Sigmoid colon (tissue), 4 donors: ENCODE results near the gene LRRTM4.

ENCODE experiments used
- CTCF ChIP-seq, 4 experiments: fragments of 450-650 bp in 3 of 4; fragments of 200-600 bp in 1 of 4; IDR thresholded peaks; one replicate each; pipeline ENCODE4 v1.5.1; 2016 to 2019; ENCODE audit warnings: antibody characterized with exemption in 4 of 4, mild to moderate bottlenecking in 3 of 4, moderate library complexity in 2 of 4
- EP300 ChIP-seq, 4 donors: sonication (generic); formaldehyde crosslinking; IDR thresholded peaks; one replicate each; pipeline ENCODE4 v1.6.1; 2017; ENCODE audit warnings: antibody characterized with exemption in 4 of 4
- POLR2A ChIP-seq, 2 donors: fragments of 450-650 bp; IDR thresholded peaks; one replicate each; pipeline ENCODE4 v1.6.1; 2016; ENCODE audit warnings: antibody characterized with exemption in 2 of 2, mild to moderate bottlenecking in 2 of 2, moderate library complexity in 2 of 2
- POLR2AphosphoS5 ChIP-seq, 4 donors: sonication (generic); formaldehyde crosslinking; IDR thresholded peaks; one replicate each; pipeline ENCODE4 v1.6.1; 2017; ENCODE audit warnings: antibody characterized with exemption in 4 of 4

- TF ChIP-seq CTCF (IDR thresholded peaks at IDR 0.05) (no peak), POLR2AphosphoS5 (IDR thresholded peaks at IDR 0.05) (no peak), POLR2A (IDR thresholded peaks at IDR 0.05) (no peak), EP300 (IDR thresholded peaks at IDR 0.05) (no peak)
Measured at GRCh38 chr2:76700894-76701293, 821.3 kb downstream of the LRRTM4 start.
